ENCODE measurements around the gene SARDH.

SARDH gene

GRCh38 chr9:133735931-133736330 lies 2.2 kb downstream of the SARDH start:
- ChIA-PET POLR2A (ENCODE audit: low non-redundant PET) (no interaction called here), CTCF (interaction anchor here (0.6 to 0.7 kb wide), 2 partner anchors 331 to 359 kb away, joined by 4 read pairs; no protein-coding TSS in a partner anchor)
- TF ChIP-seq CTCF (conservative IDR thresholded peaks at IDR 0.05; ENCODE audit: low read depth) = no peak
- H3K27ac ChIP-seq = no peak overlapping the region
- no peak for DNase-seq (ENCODE audit: low spot score)

- no peak overlapping the region for H3K27ac ChIP-seq
- DNase-seq (ENCODE audit: low spot score) = no peak
- ChIA-PET POLR2A (ENCODE audit: low non-redundant PET) (no interaction called here), CTCF (no interaction called here)
- TF ChIP-seq CTCF (conservative IDR thresholded peaks at IDR 0.05; ENCODE audit: low read depth) = no peak
Measured at GRCh38 chr9:133735415-133735775, 2.8 kb downstream of the SARDH start.

GRCh38 chr9:133734590-133735414 lies 3.4 kb downstream of the SARDH start:
- no peak for TF ChIP-seq CTCF (conservative IDR thresholded peaks at IDR 0.05; ENCODE audit: low read depth)
- no peak for DNase-seq (ENCODE audit: low spot score)
- no peak overlapping the region for H3K27ac ChIP-seq
- ChIA-PET POLR2A (ENCODE audit: low non-redundant PET) (no interaction called here), CTCF (interaction anchor here (0.6 to 3.0 kb wide), 2 partner anchors 8 to 243 kb away, joined by 4 to 19 read pairs; no protein-coding TSS in a partner anchor)

- ChIA-PET POLR2A (ENCODE audit: low non-redundant PET) (no interaction called here), CTCF (interaction anchor here (0.6 to 3.0 kb wide), 3 partner anchors 9 to 242 kb away, joined by 4 to 19 read pairs (median 4); no protein-coding TSS in a partner anchor)
- no peak overlapping the region for H3K27ac ChIP-seq
- no peak for TF ChIP-seq CTCF (conservative IDR thresholded peaks at IDR 0.05; ENCODE audit: low read depth)
- DNase-seq (ENCODE audit: low spot score) = no peak
Measured at GRCh38 chr9:133733796-133734533, 4.2 kb downstream of the SARDH start.

GRCh38 chr9:133733421-133733795 lies 4.7 kb downstream of the SARDH start:
- CTCF ChIA-PET = interaction anchor here (1.4 to 3.0 kb wide), 2 partner anchors 9 to 15 kb away, joined by 4 to 19 read pairs; no protein-coding TSS in a partner anchor
- POLR2A ChIA-PET (ENCODE audit: low non-redundant PET) = no interaction called here
- no peak for DNase-seq (ENCODE audit: low spot score)
- no peak overlapping the region for H3K27ac ChIP-seq
- no peak for TF ChIP-seq CTCF (conservative IDR thresholded peaks at IDR 0.05; ENCODE audit: low read depth)

- POLR2A ChIA-PET (ENCODE audit: low non-redundant PET) = no interaction called here
- no peak overlapping the region for H3K27ac ChIP-seq
- no peak for TF ChIP-seq CTCF (conservative IDR thresholded peaks at IDR 0.05; ENCODE audit: low read depth)
- CTCF ChIA-PET = interaction anchor here (1.4 to 3.0 kb wide), 2 partner anchors 10 to 14 kb away, joined by 4 to 19 read pairs; no protein-coding TSS in a partner anchor
- no peak for DNase-seq (ENCODE audit: low spot score)
Measured at GRCh38 chr9:133732639-133733408, 5.3 kb downstream of the SARDH start.
